Measurements from ENCODE around the gene FGD3.

DNA sequence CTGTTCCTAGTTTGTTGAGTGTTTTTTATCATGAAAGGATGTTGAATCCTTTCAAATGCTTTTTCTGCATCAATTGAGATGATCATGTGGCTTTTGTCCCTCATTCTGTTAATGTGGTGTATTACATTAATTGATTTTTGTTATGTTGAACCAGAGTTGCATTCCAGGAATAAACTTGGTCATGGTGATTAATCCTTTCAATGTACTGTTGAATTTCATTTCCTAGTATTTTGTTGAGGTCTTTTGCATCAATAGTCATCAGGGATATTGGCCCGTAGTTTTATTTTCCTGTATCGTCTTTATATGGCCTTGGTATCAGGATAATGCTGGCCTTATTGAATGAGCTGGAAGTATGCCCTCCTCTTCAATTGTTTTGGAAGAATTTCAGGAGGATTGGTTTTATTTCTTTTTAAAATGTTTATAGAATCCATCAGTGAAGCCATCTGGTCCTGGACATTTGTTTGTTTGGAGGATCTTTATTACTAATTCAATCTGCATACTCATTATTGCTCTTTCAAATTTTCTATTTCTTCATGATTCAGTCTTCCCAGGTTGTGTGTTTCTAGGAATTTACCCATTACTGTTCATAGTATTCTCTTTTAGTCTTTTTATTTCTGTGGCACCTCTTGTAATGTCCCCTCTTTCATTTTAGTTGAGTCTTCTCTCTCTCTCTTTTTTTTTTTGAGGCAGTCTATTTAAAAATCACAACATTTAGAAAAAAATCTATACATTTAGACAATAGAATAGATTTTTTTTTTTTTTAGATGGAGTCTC lies 32.1 kb downstream of the FGD3 start:
- TF ChIP-seq, protein P1, sequence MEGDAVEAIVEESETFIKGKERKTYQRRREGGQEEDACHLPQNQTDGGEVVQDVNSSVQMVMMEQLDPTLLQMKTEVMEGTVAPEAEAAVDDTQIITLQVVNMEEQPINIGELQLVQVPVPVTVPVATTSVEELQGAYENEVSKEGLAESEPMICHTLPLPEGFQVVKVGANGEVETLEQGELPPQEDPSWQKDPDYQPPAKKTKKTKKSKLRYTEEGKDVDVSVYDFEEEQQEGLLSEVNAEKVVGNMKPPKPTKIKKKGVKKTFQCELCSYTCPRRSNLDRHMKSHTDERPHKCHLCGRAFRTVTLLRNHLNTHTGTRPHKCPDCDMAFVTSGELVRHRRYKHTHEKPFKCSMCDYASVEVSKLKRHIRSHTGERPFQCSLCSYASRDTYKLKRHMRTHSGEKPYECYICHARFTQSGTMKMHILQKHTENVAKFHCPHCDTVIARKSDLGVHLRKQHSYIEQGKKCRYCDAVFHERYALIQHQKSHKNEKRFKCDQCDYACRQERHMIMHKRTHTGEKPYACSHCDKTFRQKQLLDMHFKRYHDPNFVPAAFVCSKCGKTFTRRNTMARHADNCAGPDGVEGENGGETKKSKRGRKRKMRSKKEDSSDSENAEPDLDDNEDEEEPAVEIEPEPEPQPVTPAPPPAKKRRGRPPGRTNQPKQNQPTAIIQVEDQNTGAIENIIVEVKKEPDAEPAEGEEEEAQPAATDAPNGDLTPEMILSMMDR (IDR thresholded peaks at IDR 0.05): no peak
- TF ChIP-seq POLR2AphosphoS5 (IDR thresholded peaks at IDR 0.05) (no peak), EP300 (IDR thresholded peaks at IDR 0.05) (no peak), POLR2A (IDR thresholded peaks at IDR 0.05) (no peak)

Measured in upper lobe of left lung (tissue), 4 donors.